Natural killer cell treated with Interleukin-12 subunit alpha and Interleukin-12 subunit beta and Interleukin-15 and Interleukin-18, amount 100 ng/mL, for 72 hours (primary cell): Measurements from ENCODE around the gene GRM5. TPM values are rescaled to one million over a fixed set of nuclear protein-coding genes. Genes with fewer than 3 reads are reported as not detected.
"Not testable (repeated sequence)": the region's sequence is repeated elsewhere in the genome, so short reads cannot be mapped to it uniquely, and the experiment has no call there.

Experiments
- ATAC-seq, 2 donors: fragments of 150-1000 bp; cut with Tn5 transposase in 1 of 2; sonication (Bioruptor Pico), chemical (Tn5 transposase) in 1 of 2; 2 replicates each; pipeline ENCODE4 v1.10.0; 2021
- DNase-seq: peaks from one replicate; pipeline ENCODE4 v3.0.0; 2022; ENCODE audit warnings: low spot score
- H3K27ac Mint-ChIP-seq, 2 donors: 1 replicate in 1 of 2; 2 replicates in 1 of 2; pipeline ENCODE4 v1.8.0; 2022; ENCODE audit warnings: mixed read lengths in 2 of 2, mild to moderate bottlenecking in 1 of 2, moderate library complexity in 1 of 2
- H3K27me3 Mint-ChIP-seq, 2 donors: 1 replicate in 1 of 2; 2 replicates in 1 of 2; pipeline ENCODE4 v1.8.0; 2022; ENCODE audit warnings: mixed read lengths in 2 of 2
- H3K36me3 Mint-ChIP-seq: one replicate; pipeline ENCODE4 v1.8.0; 2022; ENCODE audit warnings: mixed read lengths
- H3K4me1 Mint-ChIP-seq, 2 donors: 1 replicate in 1 of 2; 2 replicates in 1 of 2; pipeline ENCODE4 v1.8.0; 2022; ENCODE audit warnings: low read depth in 2 of 2, mixed read lengths in 2 of 2, mild to moderate bottlenecking in 1 of 2
- H3K4me3 Mint-ChIP-seq: one replicate; pipeline ENCODE4 v1.8.0; 2022; ENCODE audit warnings: mixed read lengths
- H3K9me3 Mint-ChIP-seq: 2 replicates; pipeline ENCODE4 v1.8.0; 2022; ENCODE audit warnings: mixed read lengths
- total RNA-seq, 2 donors: library from RNA; stranded (reverse); gene quantifications; one replicate each; pipeline ENCODE4 v1.2.3, GENCODE V29; 2022

GRM5 gene
- under 1 TPM in 1 of 2 donors, not detected in 1; 0.11 TPM for total RNA-seq

DNA sequence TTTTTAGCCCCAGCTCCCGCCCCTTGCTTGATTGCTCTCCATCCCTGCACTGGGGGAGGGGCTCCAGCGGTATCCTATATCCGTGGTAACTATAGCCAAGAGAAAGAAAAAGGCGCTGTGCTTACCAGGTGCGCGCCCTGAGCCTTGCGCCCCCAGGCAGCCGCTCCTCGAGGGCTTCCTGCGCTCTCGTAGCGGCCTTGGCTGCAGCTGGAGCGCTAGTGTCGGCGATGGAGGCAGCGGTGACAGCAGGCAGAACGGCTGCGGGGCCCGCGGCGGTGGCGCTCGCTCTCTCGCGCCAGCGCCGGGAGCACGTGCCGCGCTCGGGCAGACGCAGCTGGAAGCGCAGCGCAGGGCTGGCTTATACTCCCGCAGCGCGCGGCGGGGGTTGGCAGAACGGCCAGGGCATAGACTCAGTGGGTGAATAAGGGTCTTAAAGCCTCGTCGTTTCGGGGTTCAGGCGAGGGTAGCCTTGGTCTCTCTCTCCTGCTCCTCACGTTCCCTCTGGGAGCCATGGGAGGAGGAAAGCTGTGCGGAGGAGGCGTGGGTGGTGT is at the start of gene GRM5:
Gene GRM5, minus strand, starts transcription at position 332 of the 551 bp plus-strand sequence. CDS start 18,110 bp downstream, outside the sequence.
- not testable (repeated sequence) for H3K9me3 Mint-ChIP-seq, H3K36me3 Mint-ChIP-seq, H3K4me1 Mint-ChIP-seq, H3K4me3 Mint-ChIP-seq, DNase-seq, H3K27me3 Mint-ChIP-seq, ATAC-seq, H3K27ac Mint-ChIP-seq

DNA sequence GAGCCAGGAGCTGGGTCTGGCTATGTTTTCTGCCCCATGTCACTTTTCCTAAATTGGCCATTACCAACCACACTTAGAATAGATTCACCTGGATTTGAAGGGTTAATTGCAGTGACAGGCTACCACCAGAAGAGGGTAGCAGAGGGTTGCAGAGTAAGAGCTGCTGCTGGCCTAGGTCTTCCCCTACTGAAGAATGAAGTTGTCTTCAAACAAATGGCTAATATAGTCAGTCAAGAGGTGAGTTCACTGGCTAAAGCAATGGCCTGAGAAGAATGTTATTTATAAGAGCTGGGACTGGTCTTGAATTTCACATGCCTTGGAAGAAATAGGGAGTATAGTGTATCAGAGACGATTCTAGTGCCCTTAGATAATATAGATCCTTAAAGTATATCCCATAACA is 32.2 kb upstream of the GRM5 start:
- not testable (repeated sequence) for H3K4me1 Mint-ChIP-seq, H3K27me3 Mint-ChIP-seq, H3K27ac Mint-ChIP-seq, DNase-seq, H3K36me3 Mint-ChIP-seq, H3K4me3 Mint-ChIP-seq, ATAC-seq, H3K9me3 Mint-ChIP-seq

DNA sequence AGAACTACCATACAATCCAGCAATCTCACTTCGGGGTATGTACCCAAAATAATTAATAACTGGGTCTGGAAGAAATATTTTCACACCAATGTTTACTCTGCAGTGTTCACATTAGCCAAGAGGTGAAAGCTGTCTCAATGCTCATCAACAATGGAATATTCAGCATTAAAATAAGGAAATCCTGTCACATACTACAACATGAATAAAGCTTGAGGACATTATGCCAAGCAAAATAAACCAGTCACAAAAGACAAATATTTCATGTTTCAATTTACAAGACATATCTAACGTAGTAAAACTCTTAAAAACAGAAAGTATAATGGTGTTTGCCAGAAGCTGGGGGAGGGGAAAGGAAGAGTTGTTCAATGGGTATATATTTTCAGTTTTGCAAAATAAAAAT is 28.0 kb upstream of the GRM5 start:
- H3K27me3 Mint-ChIP-seq, H3K4me1 Mint-ChIP-seq, H3K36me3 Mint-ChIP-seq, H3K27ac Mint-ChIP-seq, H3K4me3 Mint-ChIP-seq, ATAC-seq, H3K9me3 Mint-ChIP-seq, DNase-seq: not testable (repeated sequence)

DNA sequence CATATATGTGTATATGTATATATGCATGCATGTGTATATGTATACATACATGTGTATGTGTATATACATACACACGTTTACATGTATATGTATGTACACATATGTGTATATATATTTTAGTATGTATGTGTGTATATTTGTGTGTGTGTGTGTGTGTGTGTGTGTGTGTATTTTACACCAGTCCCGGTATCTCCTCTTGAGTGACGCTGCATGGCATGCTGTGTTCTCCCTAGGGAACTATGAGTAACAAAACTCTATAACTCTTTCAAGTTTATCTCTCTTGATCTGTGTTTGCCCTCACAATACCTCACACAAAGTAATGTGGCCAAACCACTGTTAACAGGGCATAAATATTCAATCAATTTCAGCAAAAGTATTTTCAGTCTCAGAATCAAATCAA is 19.2 kb upstream of the GRM5 start:
- DNase-seq, H3K27ac Mint-ChIP-seq, H3K4me3 Mint-ChIP-seq, H3K4me1 Mint-ChIP-seq, H3K27me3 Mint-ChIP-seq, ATAC-seq, H3K36me3 Mint-ChIP-seq, H3K9me3 Mint-ChIP-seq: not testable (repeated sequence)

DNA sequence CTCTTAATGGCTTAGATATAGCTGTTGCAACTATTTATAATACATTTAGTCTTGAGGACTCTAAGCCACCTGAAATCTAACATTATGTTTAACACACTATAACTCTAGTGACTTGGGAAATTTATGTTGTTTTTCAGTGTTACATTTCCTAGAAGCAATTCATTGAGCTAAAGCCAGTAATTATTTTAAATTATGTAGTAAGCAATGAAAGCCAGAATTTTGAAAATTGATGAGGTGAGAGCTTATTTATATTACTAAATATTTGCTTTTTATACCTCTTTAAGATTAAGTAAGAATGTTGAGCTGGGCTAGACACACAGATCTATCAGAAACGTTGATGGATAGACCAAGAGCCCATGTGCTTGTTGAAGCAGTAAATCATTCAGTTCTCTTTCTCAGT is 5.1 kb upstream of the GRM5 start:
- not testable (repeated sequence) for H3K4me3 Mint-ChIP-seq, H3K27me3 Mint-ChIP-seq, DNase-seq, H3K36me3 Mint-ChIP-seq, ATAC-seq, H3K27ac Mint-ChIP-seq, H3K9me3 Mint-ChIP-seq, H3K4me1 Mint-ChIP-seq

DNA sequence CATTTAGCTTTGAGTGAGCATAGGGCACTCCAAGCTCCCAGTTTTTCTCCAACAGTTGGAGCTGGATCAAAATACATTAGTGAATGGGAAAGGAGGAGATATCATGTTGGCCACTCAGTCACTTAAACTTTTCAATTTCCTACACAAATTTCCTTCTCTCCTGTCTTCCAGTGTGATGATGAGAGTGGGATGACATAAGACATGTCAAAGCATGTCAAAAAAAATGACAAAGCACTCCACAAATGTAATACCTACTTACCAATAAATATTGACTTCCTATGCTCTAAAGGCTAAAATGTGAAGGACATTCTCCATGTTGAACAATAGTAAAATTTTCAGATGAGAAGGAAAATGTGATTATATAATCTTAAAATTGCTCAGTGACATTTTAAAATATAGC is 1.5 kb upstream of the GRM5 start:
- H3K4me1 Mint-ChIP-seq = no peaks in the 10 kb centered on the region
- no peak overlapping the region for H3K27ac Mint-ChIP-seq
- DNase-seq = no peak
- peaks cover 2% of the 10 kb centered on the region for H3K9me3 Mint-ChIP-seq
- H3K27me3 Mint-ChIP-seq = peaks cover 0 to 3% of the 10 kb centered on the region in 2 donors
- H3K4me3 Mint-ChIP-seq = no peak overlapping the region
- no peaks in the 10 kb centered on the region for H3K36me3 Mint-ChIP-seq
- ATAC-seq = no peak

DNA sequence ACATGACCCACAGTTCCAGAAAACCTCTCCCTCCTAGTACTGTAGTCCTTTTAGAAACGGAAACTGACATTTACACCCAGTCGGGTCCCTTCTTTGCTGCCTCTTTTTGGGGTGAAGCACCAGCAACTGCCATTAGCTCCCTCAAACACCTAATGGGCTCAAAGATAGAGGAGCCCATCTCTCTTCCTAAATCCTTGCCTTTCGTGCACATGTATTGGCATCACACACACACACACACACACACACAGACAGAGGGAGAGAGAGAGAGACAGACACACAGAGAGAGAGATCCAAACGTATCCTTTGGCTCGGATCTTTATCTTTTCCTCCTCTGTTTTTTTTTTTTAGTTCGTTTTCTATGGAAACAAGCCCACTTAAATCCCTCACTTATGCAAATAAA is 716 bp downstream of the GRM5 start:
- H3K4me3 Mint-ChIP-seq = no peak overlapping the region
- H3K9me3 Mint-ChIP-seq = no peaks in the 10 kb centered on the region
- H3K4me1 Mint-ChIP-seq = no peaks in the 10 kb centered on the region
- no peak for ATAC-seq
- peaks cover 0 to 3% of the 10 kb centered on the region in 2 donors for H3K27me3 Mint-ChIP-seq
- no peak overlapping the region for H3K27ac Mint-ChIP-seq
- DNase-seq = no peak
- H3K36me3 Mint-ChIP-seq = no peaks in the 10 kb centered on the region

DNA sequence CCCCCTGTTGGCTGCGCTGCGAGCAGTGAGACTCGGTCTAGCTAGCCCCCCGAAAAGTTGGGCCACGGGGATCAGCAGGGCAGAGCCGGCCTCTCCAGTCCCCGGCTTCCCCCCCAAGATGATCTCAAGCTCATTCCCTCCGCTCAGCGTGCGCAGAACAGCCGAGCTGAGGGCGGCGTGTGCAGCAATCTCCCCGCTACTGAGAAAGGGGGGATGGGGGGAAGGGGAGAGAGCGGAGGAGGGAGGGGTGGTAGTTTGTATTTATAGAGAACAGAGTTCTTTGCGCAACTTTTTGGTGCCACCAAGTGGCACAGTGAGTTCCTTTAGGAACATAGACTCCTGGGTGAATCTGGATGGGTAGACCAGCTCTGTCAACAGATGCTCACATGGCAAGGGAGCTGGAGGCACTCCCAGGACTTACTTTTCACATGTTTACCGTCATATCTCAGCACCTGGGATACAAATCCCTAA is 2.3 kb downstream of the GRM5 start:
- H3K9me3 Mint-ChIP-seq, ATAC-seq, H3K27me3 Mint-ChIP-seq, DNase-seq, H3K27ac Mint-ChIP-seq, H3K4me1 Mint-ChIP-seq, H3K4me3 Mint-ChIP-seq, H3K36me3 Mint-ChIP-seq: not testable (repeated sequence)

DNA sequence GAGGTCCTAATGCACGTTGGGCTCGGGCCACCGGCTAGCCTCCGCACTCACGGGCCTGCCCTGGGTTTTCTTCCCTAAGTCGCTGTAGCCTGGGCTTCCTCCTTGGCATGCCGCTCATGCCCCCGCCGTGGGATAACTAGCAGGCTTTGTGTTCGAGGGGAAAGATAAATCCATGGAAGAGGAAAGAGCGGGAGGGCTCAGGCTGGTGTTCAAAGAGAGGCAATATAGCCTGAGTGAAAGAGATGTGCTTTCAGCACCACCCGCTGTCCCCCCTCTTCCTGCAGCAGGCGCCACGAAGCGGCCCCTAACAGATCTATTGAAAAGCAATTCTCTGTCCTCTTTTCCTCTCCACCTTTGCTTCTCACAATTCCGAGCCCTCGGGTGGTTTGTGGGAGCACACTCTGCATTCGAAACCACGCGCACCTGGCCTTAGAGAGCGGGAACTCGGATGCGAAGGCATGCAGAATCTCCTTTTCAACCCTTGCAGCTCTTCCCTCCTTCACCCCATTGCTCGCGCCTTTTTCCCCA is 2.9 kb downstream of the GRM5 start:
- H3K9me3 Mint-ChIP-seq, H3K4me1 Mint-ChIP-seq: not testable (repeated sequence)
- ATAC-seq = peak in 1 of 2 donors; percentile 27

DNA sequence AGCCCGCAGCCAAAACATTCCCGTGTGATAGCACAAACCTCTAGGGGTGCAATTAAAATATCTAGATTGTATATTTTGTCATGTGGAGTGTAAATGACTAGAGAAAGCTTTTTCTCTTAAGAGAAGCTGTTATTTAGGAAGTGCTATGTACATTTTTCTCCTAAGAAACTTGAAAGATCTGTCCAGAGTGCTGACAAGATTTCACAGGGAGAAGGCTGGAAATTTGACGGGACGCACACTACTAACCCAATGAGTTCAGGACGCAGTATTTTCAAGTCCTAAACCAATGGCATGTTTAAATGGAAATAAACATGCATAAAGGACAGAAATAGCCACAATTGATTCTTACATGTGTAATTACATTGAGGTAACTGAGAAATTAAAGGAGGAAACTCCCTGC is 3.9 kb downstream of the GRM5 start:
- H3K9me3 Mint-ChIP-seq, ATAC-seq, H3K36me3 Mint-ChIP-seq, H3K27me3 Mint-ChIP-seq, H3K4me3 Mint-ChIP-seq, H3K4me1 Mint-ChIP-seq, DNase-seq, H3K27ac Mint-ChIP-seq: not testable (repeated sequence)

More for the DNA sequence above, 2.9 kb downstream of the GRM5 start:
- H3K36me3 Mint-ChIP-seq, DNase-seq, H3K27ac Mint-ChIP-seq, H3K4me3 Mint-ChIP-seq, H3K27me3 Mint-ChIP-seq: not testable (repeated sequence)

DNA sequence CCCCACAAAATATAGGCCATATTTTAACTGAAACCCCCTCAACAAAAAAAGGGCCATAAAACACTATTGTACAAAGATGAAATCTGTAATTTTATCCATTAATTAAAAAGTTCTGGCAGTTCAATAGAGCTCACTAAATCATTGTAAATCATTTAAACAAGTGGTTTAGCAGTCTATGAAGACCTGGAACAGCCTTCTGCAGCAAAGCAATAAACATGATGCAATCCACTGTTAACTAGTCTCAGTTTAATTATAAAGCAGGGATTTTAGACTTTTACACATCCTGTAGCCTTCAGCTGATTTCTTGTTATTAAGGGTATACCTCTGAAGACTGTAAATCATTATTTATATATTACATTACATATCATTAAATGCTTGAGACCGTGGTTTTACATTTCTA is 8.4 kb downstream of the GRM5 start:
- H3K4me1 Mint-ChIP-seq, H3K27ac Mint-ChIP-seq, H3K4me3 Mint-ChIP-seq, ATAC-seq, H3K27me3 Mint-ChIP-seq, H3K9me3 Mint-ChIP-seq, H3K36me3 Mint-ChIP-seq, DNase-seq: not testable (repeated sequence)

DNA sequence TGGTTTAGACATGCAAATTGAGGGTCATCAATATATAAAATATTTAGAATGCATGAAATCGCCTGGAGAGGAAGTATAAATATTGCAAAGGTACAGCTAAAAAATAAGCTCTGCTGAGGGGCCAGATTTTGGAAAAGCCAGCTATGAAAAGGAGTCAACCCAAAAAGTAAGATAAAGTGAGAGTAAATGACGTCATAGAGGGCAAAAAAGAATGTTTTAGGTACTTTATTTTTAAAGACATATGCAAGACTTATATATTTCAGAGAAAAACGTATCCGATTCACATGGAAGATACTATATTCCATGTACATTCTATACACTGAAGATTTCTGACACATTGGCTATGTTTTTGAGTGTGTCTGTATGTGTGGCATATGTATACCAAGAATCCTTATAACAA is 13.6 kb downstream of the GRM5 start:
- DNase-seq = no peak
- Mint-ChIP-seq H3K36me3 (no peaks in the 10 kb centered on the region), H3K27me3 (no peaks in the 10 kb centered on the region), H3K27ac (no peak overlapping the region), H3K4me3 (no peak overlapping the region), H3K9me3 (peaks cover 17% of the 10 kb centered on the region), H3K4me1 (no peaks in the 10 kb centered on the region)
- no peak for ATAC-seq

DNA sequence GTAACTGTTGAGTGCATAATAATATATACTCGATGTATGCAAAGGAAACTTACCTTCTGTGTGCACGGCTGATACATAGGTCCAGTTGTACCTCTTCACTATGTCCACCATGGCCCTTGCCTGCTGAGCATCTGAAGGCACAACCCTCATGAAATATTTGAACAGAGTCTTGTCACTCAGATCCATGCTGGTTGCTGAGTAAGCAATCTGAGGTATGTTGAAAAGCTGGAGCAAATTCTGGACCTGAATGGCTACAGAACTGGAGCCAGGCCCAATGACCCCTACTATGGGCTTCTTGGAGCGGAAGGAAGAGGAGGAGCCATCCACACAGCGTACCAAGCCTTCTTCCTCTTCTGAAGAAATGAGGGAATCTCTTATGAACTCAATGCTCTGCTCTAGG is 18.6 kb downstream of the GRM5 start:
- not testable (repeated sequence) for H3K4me3 Mint-ChIP-seq, H3K36me3 Mint-ChIP-seq, H3K9me3 Mint-ChIP-seq, H3K27me3 Mint-ChIP-seq, ATAC-seq, H3K4me1 Mint-ChIP-seq, H3K27ac Mint-ChIP-seq, DNase-seq

DNA sequence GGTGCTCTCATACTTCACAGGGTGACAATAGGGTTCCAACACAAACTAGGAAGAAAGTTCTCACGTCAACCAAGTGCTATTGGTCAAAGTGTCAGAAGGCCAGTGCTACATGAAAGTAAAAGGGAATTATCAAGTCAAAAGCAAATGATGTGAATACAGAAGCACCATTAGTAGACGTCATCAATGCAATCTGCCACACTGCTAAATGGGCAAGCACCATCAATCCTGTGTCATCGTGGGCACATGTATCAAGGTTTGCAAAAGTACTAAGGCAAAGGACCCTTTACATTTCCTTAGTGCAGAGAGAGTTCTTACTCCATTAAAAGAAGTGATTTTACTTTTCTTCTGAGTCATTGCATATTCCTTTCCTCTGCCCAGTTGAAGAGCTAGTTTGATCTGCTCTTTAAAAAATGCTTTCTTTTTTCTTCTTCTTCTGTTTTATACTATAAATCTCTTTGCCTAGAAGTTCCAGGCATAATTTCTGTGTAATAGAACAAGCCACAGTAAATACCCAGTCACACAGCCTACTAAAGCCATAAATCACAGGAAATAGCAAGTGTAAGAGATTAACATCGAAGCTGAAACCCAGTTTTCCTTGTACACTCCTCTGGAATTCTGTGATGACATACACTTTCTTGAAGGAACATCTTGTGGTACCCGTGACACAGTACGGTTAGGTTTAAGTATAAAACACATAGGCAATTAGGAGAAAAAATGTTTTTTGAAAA is 21.8 kb downstream of the GRM5 start:
- H3K27ac Mint-ChIP-seq, H3K4me3 Mint-ChIP-seq, H3K27me3 Mint-ChIP-seq, H3K4me1 Mint-ChIP-seq, H3K36me3 Mint-ChIP-seq, ATAC-seq, DNase-seq, H3K9me3 Mint-ChIP-seq: not testable (repeated sequence)
